Cardiac muscle cell (in vitro differentiated cells and primary cell): ENCODE data around the gene FBH1. TPM values are rescaled to one million over a fixed set of nuclear protein-coding genes. Genes with fewer than 3 reads are reported as not detected.

ENCODE experiments used
- DNase-seq, 2 donors: peaks; one replicate each; pipeline versions ENCODE4 v3.0.0 to v3.0.0-alpha.2; 2010 to 2017; ENCODE audit warnings: low read depth in 1 of 2, low spot score in 1 of 2
- H3K27ac ChIP-seq: fragments of 200-600 bp; sonication (generic); 2 replicates; pipeline ENCODE4 v1.5.1; 2016
- H3K27me3 ChIP-seq: fragments of 200-600 bp; sonication (generic); 2 replicates; pipeline ENCODE4 v1.6.0; 2016; ENCODE audit warnings: control low read depth
- H3K36me3 ChIP-seq: fragments of 200-600 bp; sonication (generic); 2 replicates; pipeline ENCODE4 v1.5.1; 2016; ENCODE audit warnings: control low read depth
- H3K4me1 ChIP-seq: fragments of 200-600 bp; sonication (generic); 2 replicates; pipeline ENCODE4 v1.8.1; 2017; ENCODE audit warnings: low read depth, mild to moderate bottlenecking, mixed run types
- H3K4me3 ChIP-seq: fragments of 200-600 bp; sonication (generic); 2 replicates; pipeline ENCODE4 v1.5.1; 2016; ENCODE audit warnings: mild to moderate bottlenecking
- H3K9me3 ChIP-seq: fragments of 200-600 bp; sonication (generic); 2 replicates; pipeline ENCODE4 v1.5.1; 2017; ENCODE audit warnings: low read depth, mild to moderate bottlenecking, control low read depth
- CTCF ChIP-seq: IDR thresholded peaks from 2 replicates; pipeline ENCODE4 v1.5.1; 2012; ENCODE audit warnings: low read depth, mild to moderate bottlenecking, low read length
- polyA plus RNA-seq: library from polyadenylated mRNA; unstranded; fragments of >200 nt; fragmentation: Nextera tagmentation; extraction: Ambion mirVana; gene quantifications from 2 replicates; pipeline ENCODE4 v1.2.1, GENCODE V29; 2016
- total RNA-seq: library from RNA; depleted of rRNA; stranded (reverse); fragments of >200 nt; gene quantifications from 2 replicates; pipeline ENCODE4 v1.2.3, GENCODE V29; 2016

The FBH1 gene
- total and polyA plus RNA-seq, 2 experiments from 2014 or later: 185 to 196 TPM

DNA sequence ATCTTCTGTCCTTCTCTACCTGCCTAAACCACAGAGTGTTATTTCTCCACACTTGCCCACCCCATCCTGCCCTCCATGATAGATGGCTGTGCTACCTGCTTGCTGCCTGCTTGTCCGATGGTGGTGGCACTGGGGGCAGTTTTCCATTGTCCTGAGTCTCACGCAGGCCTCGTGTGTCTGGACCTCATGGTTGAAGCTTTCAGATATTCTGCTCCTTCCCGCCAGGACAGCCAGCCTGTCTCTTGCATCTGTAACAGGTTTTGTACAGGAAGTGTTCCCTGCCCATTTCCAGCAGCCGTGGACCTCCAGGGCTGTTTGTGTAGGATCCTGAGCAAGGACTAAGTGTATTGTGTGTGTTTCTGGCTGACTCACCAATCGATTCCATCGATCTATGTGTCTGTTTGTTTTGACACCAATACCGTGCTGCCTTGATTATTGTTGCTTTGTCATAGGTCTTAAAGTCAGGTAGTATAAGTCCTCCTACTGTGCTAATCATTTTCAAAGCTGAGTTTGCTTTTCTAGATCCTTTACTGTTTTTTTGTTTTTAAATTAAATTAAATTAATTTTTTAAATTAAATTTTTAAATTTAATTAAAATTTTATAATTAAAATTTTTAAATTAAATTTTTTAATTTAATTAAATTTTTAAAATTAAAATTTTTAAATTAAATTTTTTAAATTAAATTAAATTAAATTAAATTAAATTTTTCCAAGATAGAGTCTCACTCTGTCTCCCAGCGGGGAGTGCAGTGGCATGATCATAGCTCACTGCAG, 78.8 kb downstream of the FBH1 start:
- H3K4me1 ChIP-seq: no peaks in the 10 kb centered on the region
- no peaks in the 10 kb centered on the region for H3K36me3 ChIP-seq
- H3K27me3 ChIP-seq: peaks cover 8% of the 10 kb centered on the region
- TF ChIP-seq CTCF: no peak
- DNase-seq: no peak
- no peak overlapping the region for H3K4me3 ChIP-seq
- no peak overlapping the region for H3K27ac ChIP-seq
- H3K9me3 ChIP-seq: no peaks in the 10 kb centered on the region

GRCh38 chr10:5970066-5970465, 80.0 kb downstream of the FBH1 start:
- no peak for TF ChIP-seq CTCF
- Histone ChIP-seq H3K9me3 (no peaks in the 10 kb centered on the region), H3K4me3 (no peak overlapping the region), H3K36me3 (no peaks in the 10 kb centered on the region), H3K27ac (no peak overlapping the region), H3K27me3 (peaks cover 11% of the 10 kb centered on the region), H3K4me1 (no peaks in the 10 kb centered on the region)
- no peak for DNase-seq

DNA sequence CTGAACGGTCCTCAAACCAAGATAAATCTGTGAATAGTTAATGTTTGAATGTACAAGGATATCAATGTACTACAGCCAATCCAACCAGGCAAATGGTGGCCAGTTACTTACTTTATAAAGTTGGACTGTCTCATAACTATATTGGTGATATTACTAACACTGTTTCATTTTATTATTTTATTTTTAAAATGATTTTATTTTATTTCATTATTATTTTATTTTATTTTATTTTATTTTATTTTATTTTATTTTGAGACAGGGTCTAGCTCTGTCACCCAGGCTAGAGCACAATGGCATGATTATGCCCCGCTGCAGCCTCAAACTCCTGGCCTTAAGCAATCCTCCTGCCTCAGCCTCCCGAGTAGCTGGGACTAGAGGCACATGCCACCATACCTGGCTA, 80.5 kb downstream of the FBH1 start:
- Histone ChIP-seq H3K27me3 (peaks cover 16% of the 10 kb centered on the region), H3K9me3 (no peaks in the 10 kb centered on the region), H3K27ac (no peak overlapping the region), H3K4me3 (no peak overlapping the region), H3K36me3 (no peaks in the 10 kb centered on the region), H3K4me1 (no peaks in the 10 kb centered on the region)
- no peak for DNase-seq
- TF ChIP-seq CTCF: no peak

- H3K9me3 ChIP-seq: no peaks in the 10 kb centered on the region
- H3K36me3 ChIP-seq: no peaks in the 10 kb centered on the region
- no peak overlapping the region for H3K27ac ChIP-seq
- TF ChIP-seq CTCF: no peak
- peak in 1 of 2 donors; percentile 75 for DNase-seq
- H3K27me3 ChIP-seq: peaks cover 24% of the 10 kb centered on the region
- H3K4me3 ChIP-seq: no peak overlapping the region
- no peaks in the 10 kb centered on the region for H3K4me1 ChIP-seq
These were observed 81.3 kb downstream of the FBH1 start for GRCh38 chr10:5971315-5971832.

DNA sequence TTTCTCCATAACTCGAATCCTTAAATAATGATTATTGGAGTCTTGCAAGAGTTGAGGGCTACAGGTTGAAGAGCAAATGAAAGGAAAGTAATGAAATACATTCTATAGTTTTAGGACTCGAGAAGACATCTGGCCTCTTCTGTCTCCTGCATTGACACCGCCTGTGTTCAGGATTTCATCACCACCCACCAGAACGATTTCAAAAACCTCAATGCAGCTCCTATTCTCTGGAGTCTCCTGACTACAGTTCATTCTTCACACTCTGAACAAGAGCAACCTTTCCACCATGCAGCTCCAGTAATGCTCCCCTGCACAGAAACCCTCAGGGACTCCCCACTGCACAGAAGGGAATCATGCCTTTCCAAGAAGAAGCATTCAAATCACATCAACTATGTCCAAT, 81.8 kb downstream of the FBH1 start:
- H3K27ac ChIP-seq: no peak overlapping the region
- H3K27me3 ChIP-seq: peaks cover 29% of the 10 kb centered on the region
- H3K4me1 ChIP-seq: no peaks in the 10 kb centered on the region
- DNase-seq: peak in 1 of 2 donors; percentile 67
- no peak for TF ChIP-seq CTCF
- no peak overlapping the region for H3K4me3 ChIP-seq
- H3K36me3 ChIP-seq: no peaks in the 10 kb centered on the region
- H3K9me3 ChIP-seq: no peaks in the 10 kb centered on the region
